Thoracic aorta (tissue), 2 donors: ENCODE results near the gene PPP1R9B. TPM values are rescaled to one million over a fixed set of nuclear protein-coding genes. Genes with fewer than 3 reads are reported as not detected.

Experiments used
- ATAC-seq: fragments of 150-250 bp; one replicate; pipeline ENCODE4 v1.8.0; 2017; ENCODE audit warnings: low read depth; ENCODE audit not compliant: insufficient number of reproducible peaks, low FRiP score
- DNase-seq: peaks from one replicate; pipeline ENCODE4 v3.0.0-alpha.2; 2020; ENCODE audit warnings: low spot score
- H3K27ac ChIP-seq, 2 donors: fragments of 200-600 bp; sonication (generic); 1 replicate in 1 of 2; 2 replicates in 1 of 2; pipeline ENCODE4 v1.5.1; 2016; ENCODE audit warnings: mild to moderate bottlenecking in 2 of 2, moderate library complexity in 2 of 2
- H3K27me3 ChIP-seq: fragments of 200-600 bp; sonication (generic); replicated peaks from 2 replicates; pipeline ENCODE4 v1.6.0; 2016; ENCODE audit warnings: mild to moderate bottlenecking; ENCODE audit not compliant: insufficient read depth
- H3K36me3 ChIP-seq: fragments of 200-600 bp; sonication (generic); one replicate; pipeline ENCODE4 v1.5.1; 2016
- H3K4me1 ChIP-seq, 2 donors: fragments of 200-600 bp; sonication (generic); 1 replicate in 1 of 2; 2 replicates in 1 of 2; pipeline versions ENCODE4 v1.5.1 to v1.6.0; 2016; ENCODE audit warnings: low read depth in 2 of 2, mild to moderate bottlenecking in 1 of 2; ENCODE audit not compliant: control insufficient read depth in 1 of 2
- H3K4me3 ChIP-seq: fragments of 200-600 bp; sonication (generic); 2 replicates; pipeline ENCODE4 v1.5.1; 2016; ENCODE audit warnings: mild to moderate bottlenecking
- H3K9me3 ChIP-seq: fragments of 200-600 bp; sonication (generic); 2 replicates; pipeline ENCODE4 v1.5.1; 2016
- total RNA-seq, 2 donors: library from RNA; depleted of rRNA; stranded (reverse); fragments of >200 nt; gene quantifications; one replicate each; pipeline versions ENCODE4 v1.1.0 to v1.2.3, GENCODE V29; 2016
- TF ChIP-seq, protein P1 (sequence below): fragments of 200-600 bp; sonication (generic); IDR thresholded peaks from one replicate; pipeline ENCODE4 v1.5.1; 2019; ENCODE audit warnings: antibody characterized with exemption

Gene PPP1R9B
- total RNA-seq, 2 donors from 2014 or later = 53.3 to 67.1 TPM

DNA sequence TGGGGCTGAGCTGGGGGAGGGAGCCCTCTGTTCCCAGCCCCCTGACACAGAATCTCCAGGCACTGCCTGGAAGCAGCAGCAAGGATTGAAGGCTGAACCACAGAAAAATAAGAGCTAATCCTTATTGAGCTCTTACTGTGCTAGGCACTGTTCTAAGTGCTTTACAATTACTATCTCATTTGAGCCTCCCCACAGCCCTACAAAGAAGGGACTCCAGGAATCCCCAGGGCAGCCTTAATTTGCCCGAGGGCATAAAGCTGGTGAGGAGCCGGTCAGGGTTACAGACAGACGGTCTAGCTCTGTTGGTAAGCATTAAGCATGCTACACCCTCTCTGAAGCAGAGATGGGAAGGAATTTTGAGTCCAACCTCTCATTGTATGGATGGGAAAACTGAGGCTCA is 27.5 kb downstream of the PPP1R9B start:
- H3K27me3 ChIP-seq = no peaks in the 10 kb centered on the region
- TF ChIP-seq, protein P1, sequence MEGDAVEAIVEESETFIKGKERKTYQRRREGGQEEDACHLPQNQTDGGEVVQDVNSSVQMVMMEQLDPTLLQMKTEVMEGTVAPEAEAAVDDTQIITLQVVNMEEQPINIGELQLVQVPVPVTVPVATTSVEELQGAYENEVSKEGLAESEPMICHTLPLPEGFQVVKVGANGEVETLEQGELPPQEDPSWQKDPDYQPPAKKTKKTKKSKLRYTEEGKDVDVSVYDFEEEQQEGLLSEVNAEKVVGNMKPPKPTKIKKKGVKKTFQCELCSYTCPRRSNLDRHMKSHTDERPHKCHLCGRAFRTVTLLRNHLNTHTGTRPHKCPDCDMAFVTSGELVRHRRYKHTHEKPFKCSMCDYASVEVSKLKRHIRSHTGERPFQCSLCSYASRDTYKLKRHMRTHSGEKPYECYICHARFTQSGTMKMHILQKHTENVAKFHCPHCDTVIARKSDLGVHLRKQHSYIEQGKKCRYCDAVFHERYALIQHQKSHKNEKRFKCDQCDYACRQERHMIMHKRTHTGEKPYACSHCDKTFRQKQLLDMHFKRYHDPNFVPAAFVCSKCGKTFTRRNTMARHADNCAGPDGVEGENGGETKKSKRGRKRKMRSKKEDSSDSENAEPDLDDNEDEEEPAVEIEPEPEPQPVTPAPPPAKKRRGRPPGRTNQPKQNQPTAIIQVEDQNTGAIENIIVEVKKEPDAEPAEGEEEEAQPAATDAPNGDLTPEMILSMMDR = no peak
- H3K9me3 ChIP-seq = no peaks in the 10 kb centered on the region
- ATAC-seq (no peak), DNase-seq (no peak)
- no peaks in the 10 kb centered on the region for H3K36me3 ChIP-seq
- H3K27ac ChIP-seq = no peak overlapping the region
- peaks cover 0 to 4% of the 10 kb centered on the region in 2 donors for H3K4me1 ChIP-seq
- H3K4me3 ChIP-seq = no peak overlapping the region

DNA sequence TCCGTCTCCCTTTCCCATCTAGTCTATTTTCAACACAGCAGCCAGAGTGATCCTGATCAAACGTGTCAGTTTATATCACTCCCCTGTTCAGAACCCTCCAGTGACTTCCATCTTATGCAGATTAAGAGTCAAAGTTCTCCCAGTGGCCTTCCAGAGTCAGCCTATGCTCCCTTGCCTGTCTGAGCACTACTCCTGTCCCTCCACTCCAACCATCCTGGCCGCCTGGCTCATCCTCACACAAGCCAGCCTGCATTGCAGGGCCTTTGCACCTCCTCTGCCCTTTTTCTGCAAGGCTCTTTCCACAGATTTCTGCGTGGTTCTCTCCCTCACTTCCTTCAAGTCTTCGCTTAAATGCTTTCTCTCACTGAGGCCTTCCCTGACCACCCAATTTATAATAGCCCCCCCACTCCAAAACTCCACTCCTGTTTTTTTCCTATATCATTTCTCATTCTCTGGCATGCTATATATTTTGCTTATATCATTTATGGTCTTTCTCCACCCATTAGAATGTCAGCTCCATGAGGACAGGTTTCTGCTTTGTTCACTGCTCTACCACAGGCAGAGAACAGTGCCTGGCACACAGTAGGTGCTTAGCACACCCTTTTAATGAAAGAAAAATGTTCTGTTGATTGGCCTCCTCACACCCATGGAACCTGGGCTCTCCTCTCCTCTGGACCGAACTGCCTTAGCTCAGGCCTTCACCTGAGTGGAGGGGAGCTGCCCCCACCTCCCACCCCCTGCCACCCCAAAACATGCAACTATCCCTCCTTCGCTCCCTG is 29.8 kb downstream of the PPP1R9B start:
- H3K4me3 ChIP-seq = no peak overlapping the region
- no peaks in the 10 kb centered on the region for H3K9me3 ChIP-seq
- H3K4me1 ChIP-seq = peaks cover 9 to 19% of the 10 kb centered on the region in 2 donors
- H3K27me3 ChIP-seq = no peaks in the 10 kb centered on the region
- DNase-seq = no peak
- no peak overlapping the region for H3K27ac ChIP-seq
- no peaks in the 10 kb centered on the region for H3K36me3 ChIP-seq
- no peak for ATAC-seq
- TF ChIP-seq, protein P1 = no peak

DNA sequence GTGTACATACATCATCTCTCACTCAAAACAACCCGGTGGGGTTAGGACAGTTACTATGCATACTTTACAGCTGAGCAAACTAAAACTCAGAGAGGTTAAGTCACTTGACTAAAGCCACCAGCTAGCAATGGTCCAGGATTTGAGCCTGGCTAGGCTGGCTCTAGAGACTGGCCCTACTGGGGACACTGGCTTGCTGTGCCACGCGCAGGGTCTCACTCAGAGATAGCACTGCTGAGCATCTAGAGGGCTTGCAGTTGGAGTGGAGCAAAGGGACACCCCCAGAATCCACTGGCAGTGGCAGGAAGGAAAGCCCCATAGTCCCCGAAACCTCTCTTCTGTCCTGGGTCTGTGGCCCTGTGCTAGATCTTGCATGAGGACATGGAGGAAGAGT is 31.7 kb downstream of the PPP1R9B start:
- no peak for DNase-seq

DNA sequence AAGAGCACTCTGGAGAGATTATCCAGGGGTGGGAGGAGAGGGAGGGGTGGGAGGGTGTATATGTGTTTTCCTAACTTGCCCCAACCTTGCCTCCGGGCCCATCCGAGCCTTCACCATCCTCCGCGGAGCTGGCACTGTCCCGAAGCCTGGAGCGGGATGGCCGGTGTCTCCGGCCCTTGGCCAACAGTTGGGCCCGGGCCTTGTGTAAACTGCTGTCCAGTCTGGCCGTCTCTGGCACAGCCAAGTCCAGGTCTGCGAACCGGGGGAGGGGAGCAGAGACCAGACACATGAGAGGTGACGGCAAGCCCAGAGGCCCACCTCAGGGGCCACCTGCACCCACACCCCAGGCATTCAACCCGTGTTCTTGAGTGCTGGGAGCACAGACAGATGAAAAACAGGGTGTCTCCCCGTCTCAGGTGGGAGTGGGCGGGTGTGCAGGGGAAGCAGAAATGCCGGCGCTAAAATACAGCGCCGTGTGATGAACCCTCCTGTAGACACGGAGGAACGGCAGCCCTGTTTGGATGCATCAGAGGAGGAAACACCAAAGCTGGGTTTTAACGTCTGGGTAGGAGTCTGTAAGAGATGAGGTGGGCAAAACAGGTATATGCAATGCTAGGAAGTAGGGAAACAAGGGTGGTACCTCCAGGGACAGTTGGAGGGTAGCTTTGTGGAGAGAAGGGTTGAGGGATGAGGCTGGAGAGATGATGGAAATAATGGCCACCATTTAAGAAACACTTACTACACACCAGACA is 32.2 kb downstream of the PPP1R9B start:
- TF ChIP-seq, protein P1 = no peak
- no peak overlapping the region for H3K4me3 ChIP-seq
- H3K27me3 ChIP-seq = no peaks in the 10 kb centered on the region
- H3K4me1 ChIP-seq = peaks cover 9 to 21% of the 10 kb centered on the region in 2 donors
- no peaks in the 10 kb centered on the region for H3K9me3 ChIP-seq
- H3K36me3 ChIP-seq = no peaks in the 10 kb centered on the region
- no peak for DNase-seq
- ATAC-seq = no peak
- H3K27ac ChIP-seq = no peak overlapping the region

More for the DNA sequence above, 31.7 kb downstream of the PPP1R9B start:
- H3K27ac ChIP-seq = no peak overlapping the region
- ATAC-seq = no peak
- H3K27me3 ChIP-seq = no peaks in the 10 kb centered on the region
- no peaks in the 10 kb centered on the region for H3K9me3 ChIP-seq
- no peaks in the 10 kb centered on the region for H3K36me3 ChIP-seq
- peaks cover 9 to 19% of the 10 kb centered on the region in 2 donors for H3K4me1 ChIP-seq
- H3K4me3 ChIP-seq = no peak overlapping the region
- TF ChIP-seq, protein P1 = no peak

DNA sequence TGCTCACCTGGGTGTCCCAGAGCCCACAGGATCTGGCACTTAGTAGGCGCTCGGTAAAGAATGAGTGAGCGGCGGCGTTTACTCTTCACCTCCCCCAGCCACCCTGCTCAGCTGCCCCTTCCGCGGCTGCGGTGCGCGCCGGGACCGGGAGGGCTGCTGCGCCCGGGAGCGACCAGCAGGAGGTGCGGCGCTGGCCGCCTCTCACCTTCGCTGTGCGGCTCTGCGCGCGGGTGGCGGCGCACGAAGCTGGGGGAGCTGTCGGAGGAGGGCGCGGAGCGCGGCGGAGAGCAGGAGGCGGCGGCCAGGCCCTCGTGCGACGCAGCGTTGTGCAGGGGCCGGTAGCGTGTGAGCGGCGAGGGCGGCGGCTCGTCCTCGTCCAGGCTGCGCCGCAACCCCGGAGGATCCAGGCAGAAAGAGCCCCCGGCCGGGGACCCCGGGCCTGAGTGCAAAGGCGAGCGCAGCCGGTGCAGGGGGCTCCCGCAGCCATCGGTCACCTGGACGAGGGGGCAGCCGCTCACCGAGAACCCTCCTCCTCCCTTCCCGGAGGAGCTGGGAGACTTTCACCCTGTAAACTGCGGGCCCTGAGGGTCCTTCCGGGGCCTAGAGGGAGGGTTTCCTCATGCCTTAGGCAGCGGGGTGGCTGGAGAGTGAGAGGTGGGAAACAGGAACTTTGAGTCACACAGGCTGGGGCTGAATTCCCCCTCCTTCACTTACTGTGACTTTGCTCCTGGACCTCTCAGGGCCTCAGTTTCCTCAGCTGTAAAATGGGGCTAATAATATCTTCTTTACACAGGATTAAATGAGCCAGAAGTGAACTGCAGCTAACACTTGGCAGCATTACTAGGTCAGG is 33.0 kb downstream of the PPP1R9B start:
- Histone ChIP-seq H3K4me1 (peaks cover 11 to 29% of the 10 kb centered on the region in 2 donors), H3K9me3 (no peaks in the 10 kb centered on the region), H3K4me3 (peak overlapping the region; percentile 65), H3K27ac (no peak overlapping the region), H3K27me3 (no peaks in the 10 kb centered on the region), H3K36me3 (no peaks in the 10 kb centered on the region)
- ATAC-seq (no peak), DNase-seq (no peak)
- TF ChIP-seq, protein P1 = peak; percentile 79
